Measurements from ENCODE around the gene USF2.

GRCh38 chr19:35297515-35297848, 28.7 kb downstream of the USF2 start:
- TF ChIP-seq CTCF (conservative IDR thresholded peaks at IDR 0.05) (no peak), ZFX (IDR thresholded peaks at IDR 0.05) (no peak)
